Right lobe of liver (tissue), 4 donors: ENCODE measurements around the gene MTUS2.

Experiments
- POLR2A ChIP-seq: fragments of 450-650 bp; IDR thresholded peaks from one replicate; pipeline ENCODE4 v1.6.1; 2017; ENCODE audit warnings: antibody characterized with exemption, mild to moderate bottlenecking
- TF ChIP-seq, protein P1 (sequence below), 4 donors: fragments of 200-600 bp in 3 of 4; fragments of 450-650 bp in 1 of 4; IDR thresholded peaks; one replicate each; pipeline versions ENCODE4 v1.5.1 to v1.8.0; 2016 to 2022; ENCODE audit warnings: antibody characterized with exemption in 4 of 4, mild to moderate bottlenecking in 2 of 4
- donor health status: DM: no; HTN: no; CAD: no.
- donor health status: DM: no; HTN: no; CAD: no.
- donor health status: DM: no; HTN: yes; CAD: no.

DNA sequence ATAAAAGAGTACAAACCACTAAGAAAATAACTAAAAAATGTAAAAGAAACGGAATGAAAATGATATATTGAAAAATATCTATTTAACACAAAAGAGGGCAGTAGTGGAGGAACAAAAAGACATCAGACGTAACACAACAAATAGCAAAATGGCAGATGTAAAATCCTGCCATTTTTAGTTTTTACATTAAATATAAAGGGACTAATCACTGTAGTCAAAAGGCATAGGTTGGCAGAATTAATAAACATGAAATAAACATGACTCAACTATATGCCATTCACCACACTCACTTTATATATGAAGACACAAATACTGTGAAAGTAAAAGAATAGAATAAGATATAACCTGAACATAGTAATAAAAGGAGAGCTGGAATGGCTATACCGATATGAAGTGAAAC lies 11.0 kb downstream of the MTUS2 start:
- TF ChIP-seq, protein P1, sequence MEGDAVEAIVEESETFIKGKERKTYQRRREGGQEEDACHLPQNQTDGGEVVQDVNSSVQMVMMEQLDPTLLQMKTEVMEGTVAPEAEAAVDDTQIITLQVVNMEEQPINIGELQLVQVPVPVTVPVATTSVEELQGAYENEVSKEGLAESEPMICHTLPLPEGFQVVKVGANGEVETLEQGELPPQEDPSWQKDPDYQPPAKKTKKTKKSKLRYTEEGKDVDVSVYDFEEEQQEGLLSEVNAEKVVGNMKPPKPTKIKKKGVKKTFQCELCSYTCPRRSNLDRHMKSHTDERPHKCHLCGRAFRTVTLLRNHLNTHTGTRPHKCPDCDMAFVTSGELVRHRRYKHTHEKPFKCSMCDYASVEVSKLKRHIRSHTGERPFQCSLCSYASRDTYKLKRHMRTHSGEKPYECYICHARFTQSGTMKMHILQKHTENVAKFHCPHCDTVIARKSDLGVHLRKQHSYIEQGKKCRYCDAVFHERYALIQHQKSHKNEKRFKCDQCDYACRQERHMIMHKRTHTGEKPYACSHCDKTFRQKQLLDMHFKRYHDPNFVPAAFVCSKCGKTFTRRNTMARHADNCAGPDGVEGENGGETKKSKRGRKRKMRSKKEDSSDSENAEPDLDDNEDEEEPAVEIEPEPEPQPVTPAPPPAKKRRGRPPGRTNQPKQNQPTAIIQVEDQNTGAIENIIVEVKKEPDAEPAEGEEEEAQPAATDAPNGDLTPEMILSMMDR (IDR thresholded peaks at IDR 0.05), result no peak
- TF ChIP-seq POLR2A, result no peak
